Measurements from ENCODE around the gene BUD23.
"Not testable (repeated sequence)": the region's sequence is repeated elsewhere in the genome, so short reads cannot be mapped to it uniquely, and the experiment has no call there.

BUD23 gene

DNA sequence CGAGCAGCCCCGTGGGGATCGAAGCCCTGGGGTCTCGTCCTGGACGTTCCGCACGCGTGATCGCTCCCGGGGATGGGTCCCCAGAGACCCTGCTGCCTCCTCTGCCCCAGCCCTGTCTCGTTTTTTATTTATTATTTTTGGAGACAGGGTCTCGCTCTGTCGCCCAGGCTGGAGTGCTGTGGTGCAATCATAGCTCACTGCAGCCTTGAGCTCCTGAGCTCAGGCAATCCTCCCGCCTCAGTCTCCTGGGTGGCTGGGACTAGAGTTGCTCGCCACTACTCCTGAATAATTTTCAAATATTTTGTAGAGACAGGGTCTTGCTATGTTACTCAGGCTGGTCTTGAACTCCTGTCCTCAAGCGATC is 36.4 kb downstream of the BUD23 start:
- DNase-seq = no peak

DNA sequence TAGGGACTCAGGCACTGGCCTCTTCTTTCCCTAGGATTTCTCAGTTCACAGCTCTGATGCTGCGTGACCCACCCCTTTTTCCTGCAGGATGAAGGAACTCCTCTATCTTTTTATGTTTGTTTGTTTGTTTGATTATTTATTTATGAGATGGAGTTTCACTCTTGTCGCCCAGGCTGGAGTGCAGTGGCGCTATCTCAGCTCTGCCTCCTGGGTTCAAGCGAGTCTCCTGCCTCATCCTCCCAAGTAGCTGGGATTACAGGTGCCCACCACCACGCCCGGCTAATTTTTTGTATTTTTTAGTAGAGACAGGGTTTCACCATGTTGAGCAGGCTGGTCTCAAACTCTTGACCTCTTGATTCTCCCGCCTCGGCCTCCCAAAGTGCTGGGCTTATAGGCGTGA is 37.0 kb downstream of the BUD23 start:
- DNase-seq = not testable (repeated sequence)

DNA sequence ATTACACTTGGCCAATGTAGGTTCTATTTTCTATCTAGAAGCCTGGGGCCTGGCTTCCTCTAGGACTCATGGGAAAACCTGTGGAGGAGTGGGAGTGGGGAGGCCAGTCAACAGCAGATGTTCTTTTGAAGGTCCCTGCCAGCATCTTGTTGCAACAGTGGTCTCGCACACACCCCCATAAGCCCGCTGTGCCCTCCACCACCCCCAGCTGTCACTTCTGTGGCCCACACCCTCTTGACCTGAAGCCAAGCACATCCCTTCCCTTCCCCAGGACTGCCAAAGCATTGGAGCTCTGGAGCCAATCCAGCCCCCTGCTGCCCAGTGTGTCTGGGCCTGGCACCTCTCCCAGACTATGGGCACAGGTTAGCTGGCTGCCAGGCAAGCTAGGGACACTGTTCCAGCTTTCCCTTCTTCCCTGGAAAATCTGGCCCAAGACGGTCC is 38.0 kb downstream of the BUD23 start:
- no peak for DNase-seq

- DNase-seq = not testable (repeated sequence)
These were observed 38.8 kb downstream of the BUD23 start for GRCh38 chr7:73722182-73722581.

DNA sequence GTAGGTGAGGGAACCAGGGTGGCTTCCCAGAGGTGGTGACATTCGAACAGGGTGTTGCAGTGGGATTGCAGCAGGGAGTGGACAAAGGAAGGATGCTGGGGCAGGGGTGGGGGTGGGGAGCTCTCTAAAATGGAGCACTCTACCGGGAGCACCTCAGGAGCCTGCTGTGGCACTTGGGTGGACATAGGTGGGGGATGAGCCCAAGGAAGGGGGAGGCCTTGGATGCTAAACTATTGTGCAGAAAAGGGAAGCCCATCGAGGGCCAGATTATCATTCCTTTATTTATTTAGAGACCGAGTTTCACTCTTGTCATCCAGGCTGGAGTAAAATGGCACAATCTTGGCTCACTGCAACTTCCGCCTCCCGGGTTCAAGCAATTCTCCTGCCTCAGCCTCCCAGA is 39.4 kb downstream of the BUD23 start:
- DNase-seq = no peak

DNA sequence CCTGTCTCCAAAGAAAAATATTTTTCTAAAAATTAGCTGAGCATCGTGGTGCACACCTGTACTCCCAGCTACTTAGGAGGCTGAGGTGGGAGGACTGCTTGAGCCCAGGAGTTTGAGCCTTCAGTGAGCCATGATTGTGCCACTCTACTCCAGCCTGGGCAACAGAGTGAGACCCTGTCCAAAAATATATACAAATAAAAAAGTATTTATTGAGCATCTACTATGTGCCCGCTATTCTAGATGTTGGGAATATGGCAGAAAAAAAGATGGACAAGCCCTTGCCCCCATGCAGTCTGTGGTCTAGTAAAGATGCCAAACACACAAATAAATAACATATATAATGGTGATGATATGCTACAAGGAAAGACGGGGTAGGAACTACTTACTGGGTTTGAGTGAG is 40.4 kb downstream of the BUD23 start:
- no peak for DNase-seq

DNA sequence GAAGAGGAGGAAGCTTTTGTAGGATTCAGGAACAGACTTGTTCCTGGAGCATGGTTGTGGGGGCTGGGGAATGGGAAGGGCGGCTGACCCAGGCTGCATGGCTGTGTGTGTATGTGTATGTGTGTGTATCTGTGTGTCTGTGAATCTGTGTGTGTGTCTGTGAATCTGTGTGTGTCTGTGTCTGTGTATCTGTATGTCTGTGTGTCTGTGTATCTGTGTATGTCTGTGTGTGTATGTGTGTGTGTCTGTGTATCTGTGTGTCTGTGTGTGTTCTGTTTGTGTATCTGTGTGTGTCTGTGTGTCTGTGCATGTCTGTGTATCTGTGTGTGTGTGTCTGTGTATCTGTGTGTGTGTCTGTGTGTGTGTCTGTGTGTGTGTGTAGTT is 42.7 kb downstream of the BUD23 start:
- DNase-seq = no peak

DNA sequence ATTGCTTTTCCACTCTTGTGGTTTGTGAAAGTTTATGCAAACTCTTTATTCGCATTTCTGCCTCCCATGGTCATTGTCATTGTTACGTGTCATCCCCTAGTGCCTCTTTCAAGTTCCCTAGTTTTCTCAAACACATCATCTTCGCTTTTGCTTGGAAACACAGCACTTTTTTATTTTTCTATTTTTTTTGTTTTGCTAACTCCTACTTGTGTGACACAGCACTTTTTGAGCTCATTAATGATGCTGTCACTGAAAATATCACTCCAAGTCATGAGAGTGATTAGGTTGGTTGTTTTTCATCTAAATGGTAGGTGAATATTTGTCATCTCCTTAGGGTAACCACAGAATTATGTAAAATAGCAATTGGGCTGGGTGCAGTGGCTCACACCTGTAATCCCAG is 44.6 kb downstream of the BUD23 start:
- no peak for DNase-seq

- no peak for DNase-seq
These were observed 45.2 kb downstream of the BUD23 start for GRCh38 chr7:73728551-73728950.

DNA sequence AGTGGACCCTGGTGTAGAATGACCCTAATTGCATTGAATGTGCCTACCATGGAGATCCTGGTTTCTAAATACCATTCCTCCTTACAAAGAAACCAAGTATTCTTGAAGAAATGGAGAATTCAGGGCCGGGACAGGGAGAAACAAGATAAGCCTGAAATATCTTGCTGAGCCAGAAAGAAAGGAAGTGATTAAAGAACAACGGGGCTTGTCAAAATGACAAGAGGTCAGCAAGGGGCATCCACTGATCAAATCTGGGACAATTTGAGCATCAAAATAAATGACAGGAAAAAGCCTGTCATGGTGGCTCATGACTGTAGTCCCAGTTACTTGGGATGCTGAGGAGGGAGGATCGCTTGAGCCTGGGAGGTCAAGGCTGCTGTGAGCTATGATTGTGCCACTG is 47.1 kb downstream of the BUD23 start:
- no peak for DNase-seq

DNA sequence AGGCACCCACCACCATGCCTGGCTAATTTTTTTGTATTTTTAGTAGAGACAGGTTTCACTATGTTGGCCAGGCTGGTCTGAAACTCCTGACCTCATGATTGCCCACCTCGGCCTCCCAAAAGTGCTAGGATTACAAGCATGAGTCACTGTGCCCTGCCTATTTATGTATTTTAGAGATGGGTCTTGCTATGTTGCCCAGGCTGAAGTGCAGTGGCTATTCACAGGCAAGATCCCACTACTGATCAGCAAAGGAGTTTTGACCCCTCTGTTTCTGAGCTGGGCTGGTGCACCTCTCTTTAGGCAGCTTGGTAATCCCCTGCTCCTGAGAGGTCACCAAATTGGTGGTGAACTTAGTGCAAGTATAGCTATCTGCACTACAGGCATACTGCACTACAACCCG is 49.0 kb downstream of the BUD23 start:
- no peak for DNase-seq

DNA sequence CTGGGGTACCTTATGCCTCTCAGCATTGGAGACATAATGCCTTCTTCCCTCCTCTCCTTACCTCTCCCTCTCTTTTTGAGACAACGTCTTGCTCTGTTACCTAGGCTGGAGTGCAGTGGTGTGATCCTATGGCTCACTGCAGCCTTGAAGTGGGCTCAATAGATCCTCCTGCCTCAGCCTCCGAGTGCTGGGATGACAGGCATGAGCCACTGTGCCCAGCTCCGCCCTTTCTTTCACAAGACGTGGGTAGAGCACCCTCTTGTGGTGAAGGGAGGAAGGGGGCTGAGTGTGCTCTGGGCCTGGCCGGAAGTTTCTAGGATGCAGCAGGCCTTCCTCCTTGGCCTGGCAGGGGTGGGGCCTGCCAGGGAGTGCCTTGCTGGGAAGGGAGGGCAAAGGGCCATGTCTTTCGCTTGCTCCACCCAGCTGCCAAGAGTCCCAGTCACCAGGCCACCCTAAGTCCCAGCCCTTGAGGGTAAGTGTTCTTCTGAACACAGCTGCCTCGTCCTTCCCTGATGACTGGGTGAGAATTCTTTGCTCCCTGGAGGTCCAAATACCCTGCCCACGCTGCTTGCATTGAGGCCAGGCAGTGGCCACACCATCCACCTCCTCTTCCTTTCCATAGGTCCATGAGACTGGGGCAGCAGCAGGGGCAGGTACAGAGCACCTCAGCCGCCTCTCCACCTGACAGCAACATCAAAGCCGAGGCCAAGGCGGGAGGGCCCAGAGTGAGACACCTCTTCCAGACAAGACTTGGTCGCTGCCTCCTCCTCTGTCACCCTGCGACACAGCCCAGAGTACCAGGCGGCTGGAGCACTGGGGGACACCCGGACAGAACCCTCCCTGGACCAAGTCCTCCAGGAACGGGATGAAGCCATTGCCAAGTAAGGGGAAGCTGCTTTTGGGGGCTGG is 51.5 kb downstream of the BUD23 start:
- peak; percentile 19 to 68 (median 50) for DNase-seq

- DNase-seq = no peak
These were observed 52.1 kb downstream of the BUD23 start for GRCh38 chr7:73735528-73735905.

DNA sequence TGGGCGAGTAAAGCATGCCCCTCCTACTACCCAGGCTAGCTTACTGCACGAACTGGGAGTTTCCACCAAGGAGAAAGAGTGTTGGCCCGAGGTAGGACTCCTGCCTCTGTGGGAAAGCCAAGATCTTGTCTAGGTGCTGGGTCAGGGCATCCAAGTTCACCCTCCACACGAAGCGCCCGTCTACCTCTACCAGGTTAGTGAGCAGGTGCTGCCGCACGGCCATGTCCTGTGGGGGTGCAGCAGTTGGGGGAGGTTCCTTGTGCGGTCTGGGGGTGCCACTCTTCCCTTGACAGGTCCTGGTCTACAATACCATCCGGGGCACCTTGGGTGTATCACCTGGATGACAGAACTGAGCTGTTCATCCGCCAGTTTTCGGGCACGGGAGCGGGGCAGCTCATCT is 53.5 kb downstream of the BUD23 start:
- DNase-seq = no peak

DNA sequence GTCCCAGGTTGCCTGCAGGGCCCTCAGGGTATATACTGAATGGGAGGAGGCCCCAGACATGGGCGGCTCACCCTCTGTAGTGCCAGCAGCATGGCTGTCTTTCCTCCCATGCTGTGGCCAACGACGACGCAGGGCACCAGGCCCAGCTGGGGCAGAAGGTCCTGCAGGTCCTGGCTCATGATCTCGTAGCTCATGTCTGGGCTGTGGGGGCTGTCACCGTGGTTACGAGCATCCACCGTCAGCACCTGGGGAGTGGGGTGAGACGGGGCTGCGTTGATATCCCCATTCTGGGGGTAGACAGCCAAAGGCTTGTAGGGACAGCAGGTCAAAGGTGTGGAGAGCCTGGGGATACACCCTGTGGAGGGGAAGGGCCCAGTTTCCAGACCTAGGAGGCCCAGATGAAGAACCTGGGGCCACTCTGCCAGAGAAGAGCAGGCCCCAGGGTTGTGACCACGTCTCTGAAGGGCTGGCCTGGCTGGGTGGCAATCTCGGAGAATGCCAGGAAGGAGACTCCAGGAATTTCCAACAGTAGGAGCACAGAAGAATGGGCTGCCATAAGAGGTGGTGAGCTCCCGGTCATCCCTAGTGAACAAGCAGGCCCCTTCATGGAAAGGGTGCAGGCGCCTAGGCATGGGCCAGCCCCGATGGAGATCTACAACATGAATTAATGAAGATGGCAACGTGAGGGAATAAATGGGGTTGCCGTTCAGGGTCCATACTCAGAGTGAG is 54.3 kb downstream of the BUD23 start:
- DNase-seq = no peak

GRCh38 chr7:73738220-73738611 is 54.8 kb downstream of the BUD23 start:
- DNase-seq = peak; percentile 20 to 53 (median 28)

GRCh38 chr7:73738612-73739386 is 55.4 kb downstream of the BUD23 start, which contains the start of gene ABHD11:
Gene ABHD11 (minus strand): TSS chr7:73738802. CDS start chr7:73738770, 32 bp downstream.
- DNase-seq = peak; percentile 99 to 100 (median 99)

DNA sequence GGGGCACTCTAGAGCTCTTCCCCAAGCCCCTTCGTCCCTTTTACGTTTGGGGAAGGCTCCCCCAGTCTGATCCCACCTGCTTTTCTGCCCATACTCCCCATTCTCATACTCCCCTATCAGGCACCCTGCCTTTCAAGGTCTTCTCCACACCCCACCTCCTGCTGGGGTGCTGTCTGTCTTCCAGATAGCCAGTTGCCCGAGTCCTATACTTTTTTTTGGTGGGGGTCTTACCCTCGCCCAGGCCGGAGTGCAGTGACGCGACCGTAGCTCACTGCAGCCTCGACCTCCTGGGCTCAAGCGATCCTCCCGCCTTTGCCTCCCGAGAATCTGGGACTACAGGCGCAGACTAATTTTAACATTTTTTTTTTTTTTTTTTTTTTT is 56.0 kb downstream of the BUD23 start:
- DNase-seq = no peak

GRCh38 chr7:73740212-73740611 is 56.8 kb downstream of the BUD23 start:
- DNase-seq = no peak

GRCh38 chr7:73740771-73741170 is 57.4 kb downstream of the BUD23 start:
- DNase-seq = no peak

DNA sequence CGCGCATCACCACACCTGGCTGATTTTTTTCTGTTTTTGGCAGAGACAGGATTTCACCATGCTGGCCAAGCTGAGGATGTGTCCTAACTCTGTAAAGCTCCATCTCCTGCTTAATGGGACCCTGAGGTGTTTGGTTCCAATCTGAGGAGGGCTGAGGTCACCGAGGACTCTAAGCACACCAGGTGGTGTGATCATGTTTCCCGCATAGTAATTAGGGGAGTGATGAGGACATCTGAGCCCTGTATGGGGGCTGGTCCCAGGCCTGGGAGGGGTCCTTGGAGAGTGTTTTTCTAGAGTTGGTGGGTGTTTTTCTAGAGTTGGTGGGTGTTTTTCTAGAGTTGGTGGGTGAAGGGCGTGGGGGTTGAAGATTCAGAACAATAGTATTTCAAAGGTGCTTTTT is 58.2 kb downstream of the BUD23 start:
- no peak for DNase-seq

GRCh38 chr7:73742338-73742752 is 58.9 kb downstream of the BUD23 start:
- no peak for DNase-seq

All from activated naive CD4-positive, alpha-beta T cell (primary cell).